HG02852 (cell line): ENCODE data around the gene MTCL3.
"Not testable (repeated sequence)": the region's sequence is repeated elsewhere in the genome, so short reads cannot be mapped to it uniquely, and the experiment has no call there.

Source experiments
- ATAC-seq: cut with Tn5 transposase; IDR thresholded peaks from one replicate; pipeline ENCODE4 v1.9.1; 2021; ENCODE audit warnings: mild to moderate bottlenecking, moderate library complexity; ENCODE audit not compliant: unreplicated experiment

The MTCL3 gene

DNA sequence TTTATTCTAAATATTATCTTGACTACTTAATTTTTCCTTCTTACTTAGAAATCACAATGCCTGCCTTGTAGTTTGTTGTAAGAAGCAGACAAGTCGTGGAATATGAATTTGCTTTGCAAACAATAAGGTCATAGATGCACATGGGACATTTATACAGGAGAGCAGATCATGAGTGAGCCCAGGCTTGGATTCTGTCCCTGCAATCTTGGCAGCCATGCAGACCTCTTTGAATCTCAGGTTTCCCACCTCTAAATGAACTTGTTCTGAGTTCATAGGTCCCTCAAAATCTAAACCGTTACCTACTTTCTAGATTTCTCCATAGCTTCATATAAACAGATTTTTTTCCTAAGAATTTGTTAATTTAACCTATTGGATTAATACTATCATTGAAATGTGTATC is 79.4 kb downstream of the MTCL3 start:
- no peak for ATAC-seq

DNA sequence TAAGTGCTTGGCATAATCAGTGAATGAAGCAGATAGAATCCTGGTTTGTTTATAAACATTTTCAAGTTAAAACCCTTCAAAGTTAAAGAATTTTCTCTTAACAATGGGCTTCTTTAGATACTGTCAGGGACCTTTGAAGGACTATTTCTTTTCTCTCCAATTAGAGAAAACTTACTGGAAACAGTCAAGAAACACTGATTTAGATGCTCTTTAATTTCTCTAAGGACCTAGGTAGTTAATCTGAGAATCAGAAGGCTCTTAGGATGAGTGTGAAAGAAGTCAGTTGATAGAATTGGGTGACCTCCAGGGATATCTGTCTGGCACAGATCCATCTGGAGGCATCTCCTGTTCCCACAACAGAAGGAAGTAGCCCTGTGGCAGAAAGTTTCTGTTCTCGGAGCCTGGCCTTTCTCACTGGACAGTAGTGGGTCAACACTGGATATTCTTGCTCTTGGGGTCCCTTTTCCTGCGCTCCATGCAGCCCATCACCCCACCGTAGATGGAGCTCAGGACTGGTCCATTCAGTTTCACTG is 82.5 kb downstream of the MTCL3 start:
- no peak for ATAC-seq

DNA sequence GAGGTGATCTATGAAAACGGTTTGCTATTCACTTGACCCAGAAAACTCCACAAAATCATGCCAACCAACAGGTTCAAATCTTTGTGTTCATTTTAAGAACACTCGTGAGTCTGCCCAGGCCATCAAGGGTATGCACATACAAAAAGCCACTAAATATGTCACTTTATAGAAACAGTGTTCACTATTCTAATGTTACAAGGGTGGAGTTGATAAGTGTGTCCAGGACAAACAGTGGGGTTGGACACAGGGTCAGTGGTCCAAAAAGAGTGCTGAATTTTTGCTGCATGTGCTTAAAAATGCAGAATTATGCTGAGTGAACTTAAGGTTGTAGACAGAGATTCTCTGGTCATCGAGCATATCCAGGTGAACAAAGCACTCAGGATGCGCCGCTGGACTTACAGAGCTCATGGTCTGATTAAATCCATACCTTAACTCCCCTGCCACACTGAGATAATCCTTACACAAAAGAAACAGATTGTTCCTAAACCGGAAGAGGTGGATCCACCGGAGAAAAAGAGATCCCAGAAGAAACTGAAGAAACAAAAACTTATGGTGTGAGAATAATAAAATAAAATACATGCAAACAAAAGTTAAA is 83.4 kb downstream of the MTCL3 start:
- ATAC-seq, result no peak

DNA sequence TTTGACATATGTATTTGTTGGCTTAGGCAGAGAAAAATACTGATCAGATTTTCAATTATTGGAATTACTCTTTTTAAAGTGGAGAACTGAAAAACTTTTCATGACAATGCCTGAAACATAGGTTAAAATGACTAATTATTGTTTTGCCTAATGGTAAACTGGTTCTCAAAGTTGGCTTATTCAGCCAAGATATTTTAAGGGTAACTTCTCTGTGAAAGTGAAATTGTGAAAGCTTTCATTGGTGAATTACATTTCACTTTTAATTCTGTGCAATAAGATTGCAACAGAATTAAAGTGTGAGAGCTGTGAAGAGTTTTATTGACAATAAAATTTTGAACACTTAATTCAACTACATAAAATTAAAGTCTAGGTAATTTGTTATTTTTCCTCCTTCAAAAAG is 84.5 kb downstream of the MTCL3 start:
- no peak for ATAC-seq

DNA sequence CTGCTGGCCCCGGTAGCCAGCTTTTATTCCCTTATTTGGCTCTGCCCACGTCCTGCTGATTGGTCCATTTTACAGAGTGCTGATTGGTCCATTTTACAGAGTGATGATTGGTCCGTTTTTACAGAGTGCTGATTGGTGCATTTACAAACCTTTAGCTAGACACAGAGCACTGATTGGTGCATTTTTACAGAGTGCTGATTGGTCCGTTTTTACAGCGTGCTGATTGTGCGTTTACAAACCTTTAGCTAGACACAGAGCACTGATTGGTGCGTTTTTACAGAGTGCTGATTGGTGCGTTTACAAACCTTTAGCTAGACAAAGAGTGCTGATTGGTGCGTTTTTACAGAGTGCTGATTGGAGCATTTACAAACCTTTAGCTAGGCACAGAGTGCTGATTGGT is 90.6 kb downstream of the MTCL3 start:
- ATAC-seq, result not testable (repeated sequence)

DNA sequence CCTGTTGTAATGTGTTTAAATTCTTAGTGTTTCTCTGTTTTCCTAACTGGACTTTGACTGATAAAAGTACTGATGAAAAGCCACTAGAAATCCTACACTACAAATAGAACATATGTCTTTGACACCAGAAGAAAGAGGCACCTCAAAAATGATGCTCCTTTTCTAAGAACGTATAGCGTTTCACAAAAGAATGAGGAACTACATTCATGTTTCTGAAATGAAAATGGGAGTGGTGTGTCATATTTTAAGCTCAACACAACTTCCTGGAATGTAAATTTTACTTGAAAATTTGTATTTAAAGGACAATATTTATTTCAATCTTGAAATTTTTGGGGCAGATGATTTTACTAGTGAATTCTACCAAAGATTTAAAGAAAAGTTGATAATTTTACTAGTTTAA is 95.2 kb downstream of the MTCL3 start:
- no peak for ATAC-seq
